ENCODE measurements around the gene TTC3.

DNA sequence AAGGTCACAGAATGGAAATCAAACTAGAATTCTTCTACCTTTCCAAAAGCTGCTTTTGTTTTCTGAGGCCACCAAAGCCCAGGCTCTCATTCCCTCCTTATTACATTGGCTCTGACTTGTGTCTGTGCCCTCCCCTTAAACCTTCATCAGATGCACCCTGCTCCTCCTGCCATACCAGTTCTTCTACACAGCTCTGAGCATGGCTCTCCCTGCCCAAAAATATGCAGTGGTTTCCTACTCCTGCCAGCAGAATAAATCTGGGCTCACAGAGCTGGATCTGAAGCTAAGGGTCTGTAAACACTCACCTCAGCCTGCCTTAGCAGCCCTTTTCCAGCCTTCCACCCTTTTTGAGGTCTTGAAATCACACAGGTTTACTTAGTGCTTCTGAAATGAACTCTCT, 55.0 kb downstream of the TTC3 start:
- TF ChIP-seq, protein P1, sequence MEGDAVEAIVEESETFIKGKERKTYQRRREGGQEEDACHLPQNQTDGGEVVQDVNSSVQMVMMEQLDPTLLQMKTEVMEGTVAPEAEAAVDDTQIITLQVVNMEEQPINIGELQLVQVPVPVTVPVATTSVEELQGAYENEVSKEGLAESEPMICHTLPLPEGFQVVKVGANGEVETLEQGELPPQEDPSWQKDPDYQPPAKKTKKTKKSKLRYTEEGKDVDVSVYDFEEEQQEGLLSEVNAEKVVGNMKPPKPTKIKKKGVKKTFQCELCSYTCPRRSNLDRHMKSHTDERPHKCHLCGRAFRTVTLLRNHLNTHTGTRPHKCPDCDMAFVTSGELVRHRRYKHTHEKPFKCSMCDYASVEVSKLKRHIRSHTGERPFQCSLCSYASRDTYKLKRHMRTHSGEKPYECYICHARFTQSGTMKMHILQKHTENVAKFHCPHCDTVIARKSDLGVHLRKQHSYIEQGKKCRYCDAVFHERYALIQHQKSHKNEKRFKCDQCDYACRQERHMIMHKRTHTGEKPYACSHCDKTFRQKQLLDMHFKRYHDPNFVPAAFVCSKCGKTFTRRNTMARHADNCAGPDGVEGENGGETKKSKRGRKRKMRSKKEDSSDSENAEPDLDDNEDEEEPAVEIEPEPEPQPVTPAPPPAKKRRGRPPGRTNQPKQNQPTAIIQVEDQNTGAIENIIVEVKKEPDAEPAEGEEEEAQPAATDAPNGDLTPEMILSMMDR (IDR thresholded peaks at IDR 0.05; ENCODE audit: insufficient read depth, low read length): no peak
- TF ChIP-seq, protein P2, sequence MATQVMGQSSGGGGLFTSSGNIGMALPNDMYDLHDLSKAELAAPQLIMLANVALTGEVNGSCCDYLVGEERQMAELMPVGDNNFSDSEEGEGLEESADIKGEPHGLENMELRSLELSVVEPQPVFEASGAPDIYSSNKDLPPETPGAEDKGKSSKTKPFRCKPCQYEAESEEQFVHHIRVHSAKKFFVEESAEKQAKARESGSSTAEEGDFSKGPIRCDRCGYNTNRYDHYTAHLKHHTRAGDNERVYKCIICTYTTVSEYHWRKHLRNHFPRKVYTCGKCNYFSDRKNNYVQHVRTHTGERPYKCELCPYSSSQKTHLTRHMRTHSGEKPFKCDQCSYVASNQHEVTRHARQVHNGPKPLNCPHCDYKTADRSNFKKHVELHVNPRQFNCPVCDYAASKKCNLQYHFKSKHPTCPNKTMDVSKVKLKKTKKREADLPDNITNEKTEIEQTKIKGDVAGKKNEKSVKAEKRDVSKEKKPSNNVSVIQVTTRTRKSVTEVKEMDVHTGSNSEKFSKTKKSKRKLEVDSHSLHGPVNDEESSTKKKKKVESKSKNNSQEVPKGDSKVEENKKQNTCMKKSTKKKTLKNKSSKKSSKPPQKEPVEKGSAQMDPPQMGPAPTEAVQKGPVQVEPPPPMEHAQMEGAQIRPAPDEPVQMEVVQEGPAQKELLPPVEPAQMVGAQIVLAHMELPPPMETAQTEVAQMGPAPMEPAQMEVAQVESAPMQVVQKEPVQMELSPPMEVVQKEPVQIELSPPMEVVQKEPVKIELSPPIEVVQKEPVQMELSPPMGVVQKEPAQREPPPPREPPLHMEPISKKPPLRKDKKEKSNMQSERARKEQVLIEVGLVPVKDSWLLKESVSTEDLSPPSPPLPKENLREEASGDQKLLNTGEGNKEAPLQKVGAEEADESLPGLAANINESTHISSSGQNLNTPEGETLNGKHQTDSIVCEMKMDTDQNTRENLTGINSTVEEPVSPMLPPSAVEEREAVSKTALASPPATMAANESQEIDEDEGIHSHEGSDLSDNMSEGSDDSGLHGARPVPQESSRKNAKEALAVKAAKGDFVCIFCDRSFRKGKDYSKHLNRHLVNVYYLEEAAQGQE (IDR thresholded peaks at IDR 0.05; ENCODE audit: insufficient replicate concordance, low read depth): no peak
- no peak for TF ChIP-seq SPI1 (IDR thresholded peaks at IDR 0.05; ENCODE audit: borderline replicate concordance, low read depth)

Measured in HL-60 (cell line).